Measurements from ENCODE around the gene LRRC15.

Gene LRRC15

DNA sequence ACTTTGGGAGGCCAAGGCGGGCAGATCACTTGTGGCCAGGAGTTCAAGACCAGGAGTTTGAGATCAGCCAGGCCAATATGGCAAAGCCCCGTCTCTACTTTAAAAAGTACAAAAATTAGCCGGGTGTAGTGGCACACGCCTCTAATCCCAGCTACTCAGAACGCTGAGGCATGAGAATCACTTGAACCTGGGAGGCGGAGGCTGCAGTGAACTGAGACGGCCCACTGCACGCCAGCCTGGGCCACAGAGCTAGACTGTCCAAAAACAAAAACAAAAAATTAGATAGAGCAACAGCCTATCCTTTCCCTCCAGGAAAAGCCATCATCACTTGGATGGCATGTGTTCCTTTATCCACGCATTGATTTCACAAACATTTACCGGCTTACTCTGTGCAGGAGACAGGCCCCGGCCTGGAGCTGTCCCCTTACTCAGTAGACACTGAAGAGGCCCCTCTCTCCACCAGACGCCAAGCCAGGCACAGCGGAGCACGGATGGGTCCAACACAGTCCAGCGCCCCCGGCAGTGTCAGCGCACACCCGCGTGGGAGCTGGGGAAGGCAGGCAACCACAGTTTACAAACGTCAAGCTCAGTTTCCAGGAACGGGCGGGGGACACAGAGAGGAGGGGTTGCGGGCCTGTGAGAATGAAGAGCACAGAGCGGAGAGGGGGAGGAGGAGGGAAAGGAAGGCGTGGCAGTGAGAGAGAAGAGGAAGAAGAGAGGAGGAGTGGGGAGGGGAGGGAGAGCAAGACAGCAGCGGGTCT lies 26.4 kb upstream of the LRRC15 start:
- TF ChIP-seq CTCF (conservative IDR thresholded peaks at IDR 0.05; ENCODE audit: control insufficient read depth, insufficient read depth, low read depth, low read length): no peak
- H3K4me3 ChIP-seq (ENCODE audit: control insufficient read depth, low read depth, low read length): no peak overlapping the region
- peak; percentile 23 for DNase-seq (ENCODE audit: low read depth)

DNA sequence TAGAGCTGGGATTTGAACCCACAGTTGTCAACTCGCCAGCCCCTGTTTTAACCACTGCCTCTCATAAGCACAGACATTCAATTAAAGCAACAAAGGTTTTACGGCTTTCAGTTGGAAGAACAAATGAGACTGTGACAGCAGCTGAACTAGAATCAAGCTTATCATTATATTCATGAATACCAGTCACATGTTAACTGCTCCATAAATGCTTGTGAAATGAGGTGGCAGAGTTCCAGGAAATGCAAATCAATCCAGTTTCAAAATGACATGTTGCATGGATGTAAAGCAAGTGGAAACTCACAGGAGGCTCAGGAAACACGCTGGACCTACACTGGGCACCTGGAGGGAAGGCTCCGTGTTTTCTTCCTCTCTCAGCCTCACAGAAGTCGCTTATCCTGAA lies 25.7 kb upstream of the LRRC15 start:
- DNase-seq (ENCODE audit: low read depth): peak; percentile 20
- no peak for TF ChIP-seq CTCF (conservative IDR thresholded peaks at IDR 0.05; ENCODE audit: control insufficient read depth, insufficient read depth, low read depth, low read length)
- H3K4me3 ChIP-seq (ENCODE audit: control insufficient read depth, low read depth, low read length): no peak overlapping the region

DNA sequence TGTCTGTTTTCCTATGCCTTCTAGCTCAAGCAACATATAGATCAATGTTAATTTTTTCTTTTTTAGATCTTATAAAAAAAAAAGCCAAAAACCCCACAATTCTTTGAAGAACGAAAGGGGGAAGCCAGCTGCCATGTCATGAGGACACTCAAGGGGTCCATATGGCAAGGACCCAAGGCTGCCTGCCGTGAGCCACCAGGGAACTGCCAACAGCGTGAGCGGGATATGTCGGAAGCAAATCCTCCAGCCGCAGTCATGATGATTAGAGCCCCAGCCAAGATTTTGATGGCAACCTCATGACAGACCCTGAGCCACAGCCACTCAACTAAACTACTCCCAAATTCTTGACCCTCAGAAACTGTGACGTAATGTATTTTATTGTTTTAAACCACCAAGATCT lies 23.0 kb upstream of the LRRC15 start:
- no peak for TF ChIP-seq CTCF (conservative IDR thresholded peaks at IDR 0.05; ENCODE audit: control insufficient read depth, insufficient read depth, low read depth, low read length)
- no peak overlapping the region for H3K4me3 ChIP-seq (ENCODE audit: control insufficient read depth, low read depth, low read length)

GRCh38 chr3:194390835-194391234 lies 21.3 kb upstream of the LRRC15 start:
- TF ChIP-seq CTCF (conservative IDR thresholded peaks at IDR 0.05; ENCODE audit: control insufficient read depth, insufficient read depth, low read depth, low read length): no peak
- no peak overlapping the region for H3K4me3 ChIP-seq (ENCODE audit: control insufficient read depth, low read depth, low read length)
- no peak for DNase-seq (ENCODE audit: low read depth)

More for the DNA sequence above, 23.0 kb upstream of the LRRC15 start:
- DNase-seq (ENCODE audit: low read depth): no peak

DNA sequence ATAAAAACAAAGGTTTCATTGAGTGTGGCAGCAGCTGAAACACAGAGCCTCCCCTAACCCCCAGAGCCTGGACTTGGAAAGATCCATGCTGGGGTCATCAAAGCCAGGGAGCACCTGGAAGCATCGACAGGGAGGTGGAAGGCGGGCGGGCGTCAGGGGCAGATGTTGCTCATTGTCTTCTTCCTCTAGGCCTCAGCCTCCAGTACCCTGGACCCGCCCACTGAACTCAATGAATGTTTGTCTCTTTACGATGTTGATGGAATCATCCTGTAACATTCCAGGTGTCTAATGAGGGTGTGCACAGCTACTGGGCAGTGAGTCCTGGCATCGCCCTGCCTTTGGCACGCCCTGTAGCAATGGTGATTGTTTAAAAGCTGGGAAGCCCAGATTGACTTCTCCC lies 19.7 kb upstream of the LRRC15 start:
- no peak overlapping the region for H3K4me3 ChIP-seq (ENCODE audit: control insufficient read depth, low read depth, low read length)
- TF ChIP-seq CTCF (conservative IDR thresholded peaks at IDR 0.05; ENCODE audit: control insufficient read depth, insufficient read depth, low read depth, low read length): no peak
- no peak for DNase-seq (ENCODE audit: low read depth)

GRCh38 chr3:194387926-194388418 lies 18.4 kb upstream of the LRRC15 start:
- no peak overlapping the region for H3K4me3 ChIP-seq (ENCODE audit: control insufficient read depth, low read depth, low read length)
- no peak for DNase-seq (ENCODE audit: low read depth)
- no peak for TF ChIP-seq CTCF (conservative IDR thresholded peaks at IDR 0.05; ENCODE audit: control insufficient read depth, insufficient read depth, low read depth, low read length)
